Lower lobe of right lung (tissue), 2 donors: Measurements from ENCODE around the gene SLC38A11. TPM values are rescaled to one million over a fixed set of nuclear protein-coding genes. Genes with fewer than 3 reads are reported as not detected.
"Not testable (repeated sequence)": the region's sequence is repeated elsewhere in the genome, so short reads cannot be mapped to it uniquely, and the experiment has no call there.

Experiments used
- ATAC-seq, 2 donors: fragments of 200-7000 bp; cut with Tn5 transposase; one replicate each; pipeline ENCODE4 v1.9.1; 2020 to 2022; ENCODE audit warnings: mild to moderate bottlenecking in 2 of 2, moderate library complexity in 2 of 2
- DNase-seq: peaks from one replicate; pipeline ENCODE4 v3.0.0-alpha.2; 2020
- H3K27ac ChIP-seq: fragments of 200-600 bp; one replicate; pipeline ENCODE4 v1.8.0; 2022
- H3K27me3 ChIP-seq: fragments of 200-600 bp; one replicate; pipeline ENCODE4 v1.8.0; 2022; ENCODE audit warnings: low read depth
- H3K36me3 ChIP-seq: fragments of 200-600 bp; one replicate; pipeline ENCODE4 v1.8.0; 2022; ENCODE audit warnings: mild to moderate bottlenecking
- H3K4me1 ChIP-seq: fragments of 200-600 bp; one replicate; pipeline ENCODE4 v1.8.0; 2022
- H3K4me3 ChIP-seq: fragments of 200-600 bp; one replicate; pipeline ENCODE4 v1.8.0; 2022; ENCODE audit warnings: mild to moderate bottlenecking
- H3K9me3 ChIP-seq: fragments of 200-600 bp; one replicate; pipeline ENCODE4 v1.8.0; 2022
- intact Hi-C: fragments of 100-400 bp; cut with DNase I; formaldehyde crosslinking; loops from one replicate; pipeline ENCODE4 v1.11.0; 2022
- total RNA-seq: library from RNA; stranded (reverse); fragmentation: NEBNext Ultra II Directional; extraction: Animal tissue kit (Norgen Biotek cat#: 25700); gene quantifications from one replicate; pipeline ENCODE4 v1.2.1, GENCODE V29; 2021
- TF ChIP-seq, protein P1 (sequence below): fragments of 200-600 bp; IDR thresholded peaks from one replicate; pipeline ENCODE4 v1.8.0; 2022; ENCODE audit warnings: antibody characterized with exemption, mild to moderate bottlenecking
- donor health status: DM: no; HTN: yes; CAD: no; lungs with severe emphysema.

The SLC38A11 gene
- total RNA-seq, 1 donor from 2014 or later = 0.44 TPM

DNA sequence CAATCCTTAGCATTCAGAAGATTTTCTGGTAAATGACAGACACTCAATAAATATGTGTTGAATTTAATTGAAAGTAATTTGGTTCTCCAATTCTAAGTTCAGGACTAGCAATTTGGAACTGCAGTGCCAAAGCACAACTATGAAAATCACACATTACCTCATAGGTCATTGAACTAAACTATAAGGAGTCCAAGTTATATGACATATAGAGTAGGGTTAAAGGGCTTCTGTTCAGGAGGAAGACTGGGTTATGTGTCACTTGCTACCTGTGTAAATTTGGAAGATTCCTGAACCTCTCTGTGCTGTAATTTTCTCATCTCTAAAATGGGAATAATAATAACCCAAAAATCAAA lies 85.9 kb downstream of the SLC38A11 start:
- Histone ChIP-seq H3K4me3 (no peak overlapping the region), H3K36me3 (no peaks in the 10 kb centered on the region), H3K27me3 (no peaks in the 10 kb centered on the region), H3K27ac (no peak overlapping the region), H3K4me1 (no peaks in the 10 kb centered on the region), H3K9me3 (no peaks in the 10 kb centered on the region)
- DNase-seq (no peak), ATAC-seq (no peak)
- TF ChIP-seq, protein P1, sequence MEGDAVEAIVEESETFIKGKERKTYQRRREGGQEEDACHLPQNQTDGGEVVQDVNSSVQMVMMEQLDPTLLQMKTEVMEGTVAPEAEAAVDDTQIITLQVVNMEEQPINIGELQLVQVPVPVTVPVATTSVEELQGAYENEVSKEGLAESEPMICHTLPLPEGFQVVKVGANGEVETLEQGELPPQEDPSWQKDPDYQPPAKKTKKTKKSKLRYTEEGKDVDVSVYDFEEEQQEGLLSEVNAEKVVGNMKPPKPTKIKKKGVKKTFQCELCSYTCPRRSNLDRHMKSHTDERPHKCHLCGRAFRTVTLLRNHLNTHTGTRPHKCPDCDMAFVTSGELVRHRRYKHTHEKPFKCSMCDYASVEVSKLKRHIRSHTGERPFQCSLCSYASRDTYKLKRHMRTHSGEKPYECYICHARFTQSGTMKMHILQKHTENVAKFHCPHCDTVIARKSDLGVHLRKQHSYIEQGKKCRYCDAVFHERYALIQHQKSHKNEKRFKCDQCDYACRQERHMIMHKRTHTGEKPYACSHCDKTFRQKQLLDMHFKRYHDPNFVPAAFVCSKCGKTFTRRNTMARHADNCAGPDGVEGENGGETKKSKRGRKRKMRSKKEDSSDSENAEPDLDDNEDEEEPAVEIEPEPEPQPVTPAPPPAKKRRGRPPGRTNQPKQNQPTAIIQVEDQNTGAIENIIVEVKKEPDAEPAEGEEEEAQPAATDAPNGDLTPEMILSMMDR = no peak
- intact Hi-C loops = no loop called here

DNA sequence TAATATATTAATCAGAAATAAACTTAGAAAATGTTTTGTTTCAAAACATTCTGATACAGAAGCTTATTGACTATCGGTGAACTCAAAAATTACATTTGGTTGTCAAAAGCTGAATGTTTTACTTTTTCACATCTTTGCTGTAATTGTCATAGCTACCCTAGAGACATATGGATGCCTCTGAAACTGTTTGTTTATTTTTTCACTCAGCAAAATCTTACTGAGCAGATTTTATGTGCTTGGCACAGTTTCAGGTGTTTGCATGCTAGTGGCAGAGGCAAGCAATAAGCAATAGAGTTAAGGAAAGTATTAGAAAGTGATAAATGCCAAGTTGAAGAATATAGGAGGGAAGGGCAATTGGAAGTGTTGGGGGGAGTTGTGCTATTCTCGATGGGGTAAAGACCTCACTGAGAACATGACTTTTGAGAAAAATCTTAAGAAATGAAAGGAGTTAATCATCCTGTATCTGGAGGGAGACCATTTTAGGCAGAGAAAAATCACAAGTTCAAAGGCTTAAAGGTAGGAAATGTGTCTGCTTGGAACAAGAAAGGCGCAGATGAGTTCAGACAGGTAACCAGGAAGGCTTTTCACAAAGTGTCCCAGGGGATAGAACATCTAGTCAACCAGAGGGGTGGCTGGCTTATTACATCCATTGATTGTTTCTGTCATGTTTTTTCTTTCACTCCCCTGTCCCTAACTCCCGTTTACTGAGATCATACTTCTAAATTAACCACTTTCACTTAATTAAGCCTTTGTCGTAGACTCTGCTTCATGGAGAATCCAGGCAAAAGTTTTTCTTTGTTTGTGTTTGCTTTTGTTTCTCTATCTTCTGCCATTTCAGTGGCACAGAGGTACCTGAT lies 86.5 kb downstream of the SLC38A11 start:
- TF ChIP-seq, protein P1 = no peak
- no peaks in the 10 kb centered on the region for H3K36me3 ChIP-seq
- no peaks in the 10 kb centered on the region for H3K27me3 ChIP-seq
- no peak overlapping the region for H3K4me3 ChIP-seq
- no peaks in the 10 kb centered on the region for H3K4me1 ChIP-seq
- no peaks in the 10 kb centered on the region for H3K9me3 ChIP-seq
- H3K27ac ChIP-seq = no peak overlapping the region
- ATAC-seq (no peak), DNase-seq (no peak)
- intact Hi-C loops = no loop called here

DNA sequence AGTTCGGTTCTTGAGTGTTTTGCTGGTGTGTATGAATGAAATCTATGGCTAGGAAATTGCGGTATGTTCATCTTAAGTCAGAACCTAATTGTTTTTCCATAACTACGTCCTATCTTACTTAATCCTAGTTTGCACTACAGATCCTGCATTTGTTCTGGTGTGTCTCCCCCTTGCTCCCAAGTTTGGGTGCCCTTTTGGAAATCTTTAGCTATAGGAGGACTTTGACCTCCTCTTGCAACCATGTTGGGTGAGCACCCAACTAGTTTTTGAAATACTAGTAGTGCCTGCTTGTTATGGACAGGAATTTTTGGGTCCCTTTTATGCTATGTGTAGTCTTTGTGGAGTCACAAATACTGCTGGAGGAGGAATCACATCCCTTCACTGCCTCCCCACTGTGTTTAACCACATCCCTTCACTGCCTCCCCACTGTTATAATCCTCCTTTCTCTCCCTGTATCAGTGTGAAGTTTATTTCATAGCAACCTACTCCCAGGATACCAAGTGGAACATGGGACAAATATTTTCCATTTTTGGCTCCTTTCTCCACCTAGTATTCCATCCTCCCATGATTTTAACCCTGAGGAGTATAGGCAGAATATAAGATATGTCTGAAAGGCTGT lies 87.4 kb downstream of the SLC38A11 start:
- no peak overlapping the region for H3K27ac ChIP-seq

DNA sequence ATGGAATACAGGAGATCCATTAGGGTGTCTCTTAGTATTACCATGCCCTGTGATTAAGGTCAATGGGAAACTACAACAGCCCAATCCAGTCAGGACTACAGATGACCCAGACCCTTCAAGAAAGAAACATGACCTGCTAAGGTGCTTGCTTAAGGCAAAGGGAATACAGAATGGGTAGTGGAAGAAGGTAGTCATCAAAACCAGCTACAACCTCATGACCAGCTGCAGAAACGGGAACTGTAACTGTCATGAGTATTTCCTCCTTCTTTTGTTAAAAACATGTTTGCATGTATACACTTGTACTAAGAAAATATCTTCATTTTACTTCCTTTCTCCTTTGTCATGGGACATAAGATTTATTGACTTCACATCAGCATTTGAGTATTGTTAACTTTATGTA lies 88.9 kb downstream of the SLC38A11 start:
- DNase-seq, ATAC-seq, H3K36me3 ChIP-seq, intact Hi-C loops, H3K4me1 ChIP-seq, H3K4me3 ChIP-seq, H3K9me3 ChIP-seq, H3K27ac ChIP-seq, H3K27me3 ChIP-seq: not testable (repeated sequence)

More for the DNA sequence above, 87.4 kb downstream of the SLC38A11 start:
- DNase-seq (no peak), ATAC-seq (no peak)
- intact Hi-C loops = no loop called here
- TF ChIP-seq, protein P1 = no peak
- Histone ChIP-seq H3K4me3 (no peak overlapping the region), H3K4me1 (no peaks in the 10 kb centered on the region), H3K27me3 (no peaks in the 10 kb centered on the region), H3K36me3 (no peaks in the 10 kb centered on the region), H3K9me3 (no peaks in the 10 kb centered on the region)

DNA sequence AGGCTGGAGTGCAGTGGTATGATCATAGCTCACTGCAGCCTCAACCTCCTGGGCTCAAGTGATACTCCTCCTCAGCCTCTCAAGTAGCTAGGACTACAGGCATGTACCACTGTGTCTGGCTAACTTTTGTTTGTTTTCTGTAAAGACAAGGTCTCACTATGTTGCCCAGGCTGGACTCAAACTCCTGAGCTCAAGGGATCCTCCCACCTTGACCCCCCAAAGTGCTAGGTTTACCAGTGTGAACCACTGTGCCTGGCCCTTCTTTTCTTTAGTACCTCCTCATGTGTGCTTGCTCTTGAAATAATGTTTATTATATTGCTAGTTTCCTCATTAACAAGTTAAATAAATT lies 94.7 kb downstream of the SLC38A11 start:
- Histone ChIP-seq H3K36me3 (no peaks in the 10 kb centered on the region), H3K27ac (no peak overlapping the region), H3K27me3 (no peaks in the 10 kb centered on the region), H3K4me1 (no peaks in the 10 kb centered on the region), H3K4me3 (no peak overlapping the region), H3K9me3 (no peaks in the 10 kb centered on the region)
- ATAC-seq (no peak), DNase-seq (no peak)
- TF ChIP-seq, protein P1 = no peak
- intact Hi-C loops = no loop called here

DNA sequence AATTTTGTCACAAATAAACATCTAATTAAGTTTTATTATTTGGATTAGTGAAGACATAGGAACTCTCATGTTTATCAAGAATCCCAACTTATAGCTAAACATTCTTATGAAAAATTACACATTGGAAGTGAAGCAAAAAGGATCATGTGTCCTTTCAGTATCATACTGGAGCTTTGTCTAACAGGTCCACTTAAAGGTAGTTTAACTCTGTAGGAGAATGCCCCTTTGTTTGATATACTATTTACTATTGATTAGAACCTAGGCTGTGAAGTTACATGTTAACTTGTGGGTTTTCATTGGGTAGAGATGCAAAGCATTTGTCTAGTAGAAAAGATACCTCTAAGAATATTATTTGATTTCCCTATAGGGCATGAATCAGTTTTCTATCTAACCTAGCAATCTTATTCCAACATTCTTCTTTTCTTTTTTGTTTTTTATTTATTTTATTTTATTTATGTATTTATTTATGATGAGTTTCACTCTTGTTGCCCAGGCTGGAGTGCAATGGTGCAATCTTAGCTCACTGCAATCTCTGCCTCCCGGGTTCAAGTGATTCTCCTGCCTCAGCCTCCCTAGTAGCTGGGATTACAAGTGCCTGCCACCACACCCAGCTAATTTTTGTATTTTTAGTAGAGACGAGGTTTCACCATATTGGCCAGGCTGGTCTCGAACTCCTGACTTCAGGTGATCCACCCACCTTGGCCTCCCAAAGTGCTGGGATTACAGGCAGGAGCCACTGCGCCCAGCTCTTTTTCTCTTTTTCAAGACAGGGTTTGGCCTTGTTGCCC lies 95.2 kb downstream of the SLC38A11 start:
- H3K27ac ChIP-seq, DNase-seq, H3K9me3 ChIP-seq, H3K4me3 ChIP-seq, H3K27me3 ChIP-seq, intact Hi-C loops, H3K4me1 ChIP-seq, ATAC-seq, H3K36me3 ChIP-seq: not testable (repeated sequence)
